Epidermal melanocyte (primary cell): ENCODE results near the gene MGAT1.

Source experiments
- DNase-seq: peaks from one replicate; pipeline ENCODE4 v3.0.0; 2011; ENCODE audit warnings: low spot score; ENCODE audit not compliant: insufficient read length

MGAT1 gene

DNA sequence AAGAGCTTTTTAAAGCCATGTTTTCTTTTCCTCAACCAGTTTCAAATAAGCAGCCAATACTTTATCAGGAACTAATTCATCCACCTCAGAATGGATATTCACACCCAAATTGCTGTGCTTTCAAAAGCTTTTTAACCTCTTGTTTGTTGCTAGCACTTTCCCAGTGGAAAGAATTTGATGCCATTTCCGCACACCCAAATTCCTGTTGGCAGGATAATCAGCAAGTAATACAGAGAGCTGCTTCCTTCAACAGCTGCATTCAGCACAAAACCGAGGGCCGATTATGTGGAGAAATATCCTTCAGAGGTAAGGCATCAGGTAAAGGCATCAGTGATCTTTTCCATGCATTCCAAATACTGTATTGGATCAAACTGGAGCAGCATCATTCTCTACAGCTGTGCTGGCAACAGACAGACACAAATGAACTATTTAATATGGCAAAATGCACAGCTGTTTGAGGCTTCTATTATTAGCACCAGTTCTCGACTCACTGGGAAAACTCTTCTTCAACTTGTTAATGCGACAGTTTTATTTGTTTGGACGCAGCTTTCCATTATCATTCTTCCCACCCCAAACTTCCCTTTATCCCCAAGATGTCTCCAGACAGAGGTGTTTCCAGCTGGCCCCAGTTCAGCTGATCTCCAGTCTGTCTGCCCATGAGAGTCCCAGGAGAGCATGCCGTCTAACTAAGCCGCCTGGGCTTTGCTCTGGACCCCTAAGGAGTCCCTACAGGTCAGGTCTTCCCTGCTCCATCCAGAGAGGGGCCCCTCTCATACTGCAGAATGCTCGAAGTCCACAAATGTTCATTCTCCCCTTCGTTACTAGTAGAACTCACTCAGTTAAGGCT is 22.2 kb upstream of the MGAT1 start:
- no peak for DNase-seq

DNA sequence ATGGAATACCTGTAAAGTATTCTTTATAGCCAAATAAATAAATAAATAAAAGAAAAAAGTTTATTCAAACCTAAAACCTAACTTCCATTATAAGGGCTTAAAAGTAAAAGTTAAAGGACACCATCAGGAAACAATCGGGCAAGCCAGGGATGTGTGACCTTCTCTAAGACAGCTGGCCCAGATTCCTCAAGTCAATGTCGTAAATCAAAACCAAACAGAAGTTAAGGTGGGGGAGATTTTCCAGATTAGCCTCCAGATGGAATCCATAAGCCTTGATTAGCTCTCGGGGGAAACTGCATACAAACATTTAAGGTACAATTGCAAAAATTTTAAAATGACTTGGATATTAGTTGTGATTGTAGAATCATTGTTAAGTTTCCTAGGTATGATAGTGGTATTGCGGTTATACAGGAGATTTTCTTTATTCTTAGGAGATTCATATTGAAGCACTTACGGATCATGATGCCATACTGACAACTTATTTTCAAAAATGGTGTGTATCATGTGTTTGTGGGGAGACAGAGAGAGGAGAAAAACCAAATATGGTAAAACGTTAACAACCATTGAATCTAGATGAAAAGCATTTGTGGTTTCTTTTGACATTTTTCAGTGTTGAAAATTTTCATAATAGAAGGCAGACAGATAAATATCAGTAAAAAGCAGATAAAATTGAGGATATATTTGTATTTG is 21.5 kb upstream of the MGAT1 start:
- no peak for DNase-seq

DNA sequence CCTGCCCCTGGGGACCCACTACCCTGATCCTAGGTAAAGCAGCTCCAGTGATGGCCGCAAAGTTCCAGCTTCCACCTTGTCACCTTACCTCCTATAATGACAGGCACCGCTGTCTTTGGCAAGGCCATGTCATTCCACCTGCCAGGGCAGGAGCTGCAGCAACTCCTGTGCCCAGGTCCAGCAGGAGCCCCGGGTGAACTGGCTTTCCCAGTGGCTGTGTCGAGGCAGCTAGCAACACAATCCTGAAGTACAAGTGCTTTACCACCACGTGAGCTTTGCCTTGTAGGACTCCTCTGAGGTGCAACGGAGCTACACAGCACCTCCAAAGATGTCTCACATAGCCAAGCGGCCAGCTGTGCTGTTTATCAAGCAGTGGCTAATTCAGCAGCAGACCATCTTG is 20.7 kb upstream of the MGAT1 start:
- DNase-seq = no peak

DNA sequence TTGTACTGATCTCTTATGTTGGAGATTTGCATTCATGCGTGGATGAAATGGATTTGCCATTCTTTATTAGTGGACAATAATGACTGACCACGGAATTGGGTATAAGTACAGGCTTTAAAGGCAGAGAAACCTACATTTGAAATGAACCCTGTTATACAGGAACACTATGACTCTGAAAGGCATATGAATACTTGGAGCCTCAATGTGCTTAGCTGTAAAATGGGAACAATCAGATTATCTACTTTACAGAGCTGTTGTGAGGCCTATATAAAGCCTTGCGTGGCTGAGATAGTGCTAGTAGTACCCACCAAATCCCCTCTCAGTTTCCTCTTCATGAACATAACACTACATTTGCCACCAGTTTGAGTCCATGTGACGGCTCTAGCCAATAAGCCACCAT is 18.9 kb upstream of the MGAT1 start:
- DNase-seq = no peak

DNA sequence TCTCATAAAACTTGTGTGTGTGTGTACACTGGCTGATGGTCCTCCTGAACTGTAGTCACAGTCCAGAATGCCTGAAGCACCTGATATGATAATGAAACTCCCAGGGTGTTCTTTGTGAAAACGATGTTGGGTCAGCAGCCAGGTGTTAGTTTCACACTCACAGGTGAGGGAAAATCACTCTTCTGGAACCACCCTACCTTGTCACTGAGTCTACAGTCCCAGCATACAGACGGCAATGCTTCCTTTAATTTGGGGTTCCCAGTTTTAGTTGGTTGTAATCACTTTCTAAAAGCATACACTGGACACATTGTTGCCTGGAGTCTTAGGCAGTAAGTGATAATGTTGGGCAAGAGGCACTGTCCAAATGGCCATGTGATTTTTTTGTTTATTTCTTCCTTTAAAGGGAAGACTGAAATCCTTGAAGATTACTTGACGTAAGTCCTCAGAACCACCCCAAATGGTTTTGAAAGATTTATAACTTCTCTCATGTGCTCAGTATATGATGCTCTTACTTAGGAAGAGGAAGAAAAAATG is 18.2 kb upstream of the MGAT1 start:
- no peak for DNase-seq

DNA sequence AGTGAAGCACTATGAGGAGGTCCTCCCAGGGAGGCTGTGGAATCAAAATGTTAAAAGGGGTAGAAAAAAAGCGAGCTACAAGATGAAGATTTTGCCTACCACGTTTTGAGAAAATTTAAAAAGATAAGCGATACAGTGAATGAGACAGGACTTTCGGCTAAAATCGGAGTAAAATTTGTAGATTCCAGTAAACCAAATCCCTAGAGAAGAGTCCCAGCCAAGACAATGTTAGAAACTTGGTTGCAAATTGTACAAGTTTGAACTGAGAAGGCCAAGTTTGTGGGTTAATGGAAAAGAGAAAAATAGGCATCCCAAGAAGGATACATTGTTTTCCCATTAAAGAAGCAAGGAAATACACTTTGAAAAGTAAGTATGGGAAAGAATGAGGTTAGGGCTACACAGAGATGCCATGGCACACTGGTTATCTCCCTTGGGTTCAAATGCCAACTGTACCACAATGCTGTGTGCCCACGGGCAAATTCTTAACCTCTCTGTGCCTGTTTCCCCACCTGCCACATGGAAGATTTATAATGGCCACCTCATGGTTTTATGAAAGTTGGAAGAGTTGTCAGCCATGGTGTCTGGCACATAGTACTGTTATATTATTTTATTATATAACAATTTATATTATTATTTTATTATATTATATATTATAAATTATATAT is 16.2 kb upstream of the MGAT1 start:
- no peak for DNase-seq

DNA sequence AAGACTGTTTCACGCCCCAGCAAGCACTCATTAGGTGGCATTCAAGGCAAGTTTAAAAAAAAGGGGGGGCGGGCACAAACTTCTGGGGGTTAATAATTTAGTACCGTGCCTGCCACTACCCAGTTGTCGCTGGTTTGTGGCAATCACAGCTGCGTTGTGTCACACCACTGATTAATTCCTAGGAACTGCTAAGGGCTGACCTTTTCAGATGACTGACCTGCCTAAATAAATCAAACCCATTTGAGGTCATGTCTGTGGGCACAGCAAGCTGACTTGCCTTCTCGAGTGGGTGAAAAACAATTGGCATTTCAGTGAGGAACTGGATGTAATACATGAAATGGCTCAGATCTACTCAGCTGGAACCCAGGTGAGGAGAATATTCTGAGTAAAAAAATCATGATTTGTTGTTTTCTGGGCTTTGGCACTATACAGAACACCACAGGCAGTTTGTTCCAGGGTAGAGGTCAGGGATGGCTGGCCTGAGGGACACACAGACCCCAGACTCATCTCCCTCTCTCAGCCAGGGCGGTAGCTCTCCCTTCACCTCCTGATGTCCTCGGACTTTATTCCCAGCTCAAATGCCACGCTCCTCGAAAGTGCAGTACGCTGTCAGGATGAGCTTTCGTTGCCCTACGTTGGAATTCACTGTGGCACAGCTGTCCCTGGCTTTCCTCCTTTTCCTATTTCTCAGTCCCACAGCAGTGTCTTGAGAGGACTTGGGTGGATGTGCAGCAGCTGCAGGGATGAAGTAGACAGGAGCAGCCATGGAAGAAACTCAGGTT is 15.5 kb upstream of the MGAT1 start:
- no peak for DNase-seq

DNA sequence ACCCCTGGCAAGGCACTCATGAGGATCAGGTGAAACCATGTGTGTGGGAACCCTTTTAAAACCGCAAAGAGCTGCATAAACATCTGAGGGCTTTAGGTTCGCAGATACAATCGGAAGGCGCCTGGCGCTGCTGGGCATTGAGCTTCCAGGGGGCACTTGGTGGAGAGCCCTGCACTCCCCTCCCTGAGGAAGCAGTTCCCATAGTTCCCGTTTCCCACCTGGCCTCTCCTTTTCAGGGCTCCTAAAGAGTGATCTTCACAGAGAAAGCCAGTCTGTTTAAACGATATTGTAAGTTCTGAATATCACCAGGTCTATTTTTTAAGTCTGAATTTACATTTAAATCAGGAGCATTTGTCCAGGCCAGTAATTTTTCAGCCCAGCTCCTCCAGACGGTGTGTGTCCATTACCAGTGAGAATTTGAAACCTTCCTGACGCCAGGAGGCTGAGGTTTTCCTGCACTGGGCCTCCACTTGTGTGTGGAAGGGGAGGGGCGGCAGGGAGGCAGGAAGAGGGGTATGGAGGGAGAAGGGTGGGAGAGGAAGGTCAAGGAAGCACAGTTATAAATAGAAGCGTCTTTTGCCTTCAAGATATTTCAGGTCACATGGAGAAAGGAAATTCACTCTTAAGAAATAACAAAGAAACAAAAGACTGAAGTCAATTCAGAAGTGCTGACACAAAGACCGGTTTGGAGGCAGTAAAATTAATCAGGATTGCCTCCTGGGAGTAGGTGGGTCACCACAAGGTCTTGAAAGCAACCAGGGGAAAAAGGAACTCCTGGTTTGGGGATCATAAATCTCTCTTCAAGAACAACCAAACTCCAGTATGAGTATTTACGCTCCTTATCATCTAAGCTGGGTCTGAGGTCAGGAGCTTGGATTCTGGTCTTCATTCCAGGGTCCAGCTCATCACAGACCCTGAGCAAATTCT is 14.3 kb upstream of the MGAT1 start:
- DNase-seq = no peak

DNA sequence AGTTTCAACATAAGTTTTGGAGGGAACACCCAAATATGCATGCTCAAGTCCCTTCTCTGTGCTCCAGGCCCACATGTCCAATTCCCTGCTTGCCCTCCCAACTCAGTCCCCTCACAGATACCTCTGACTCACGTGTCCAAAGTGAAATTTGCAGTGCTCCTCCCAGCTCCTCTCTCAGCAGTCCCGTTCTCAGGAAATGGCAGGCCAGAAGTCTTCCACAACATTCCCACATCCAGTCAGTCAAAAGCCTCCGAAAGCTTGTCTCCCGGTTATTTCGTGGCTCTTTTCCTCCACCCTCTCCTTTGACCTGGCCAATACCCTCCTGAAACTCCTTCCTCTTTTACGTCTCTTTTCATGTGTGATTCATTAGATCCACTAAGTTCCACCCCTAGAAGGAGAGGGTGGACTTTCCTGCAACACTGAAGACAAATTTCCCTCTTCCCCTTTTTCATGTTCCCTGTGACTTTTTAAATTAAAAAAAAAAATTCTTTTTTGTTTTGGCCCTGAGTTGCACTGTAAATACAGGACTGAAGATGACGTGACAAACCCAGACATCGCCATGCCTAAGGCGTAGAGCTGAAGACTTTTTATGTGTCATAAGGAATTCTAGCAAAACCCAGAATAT is 12.8 kb upstream of the MGAT1 start:
- DNase-seq = no peak

DNA sequence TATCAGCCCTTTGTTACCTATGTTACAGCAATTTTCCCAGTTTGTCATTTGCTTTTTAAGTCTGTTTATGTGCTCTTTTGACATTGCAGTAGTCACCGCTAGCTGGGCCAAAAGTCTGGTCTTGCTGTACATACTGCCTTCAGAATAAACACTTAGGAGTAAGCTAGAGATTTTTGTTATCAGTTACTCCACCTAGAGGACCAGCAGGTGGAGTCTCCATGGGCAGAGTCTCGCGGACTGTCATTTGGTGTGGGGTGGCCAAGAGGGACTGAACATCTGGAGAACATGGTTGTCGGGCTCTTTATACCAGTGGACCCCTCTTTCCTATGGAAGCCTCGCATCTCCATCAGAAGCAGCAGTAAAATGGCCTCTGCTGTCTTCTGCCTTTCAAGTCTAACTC is 10.8 kb upstream of the MGAT1 start:
- no peak for DNase-seq

DNA sequence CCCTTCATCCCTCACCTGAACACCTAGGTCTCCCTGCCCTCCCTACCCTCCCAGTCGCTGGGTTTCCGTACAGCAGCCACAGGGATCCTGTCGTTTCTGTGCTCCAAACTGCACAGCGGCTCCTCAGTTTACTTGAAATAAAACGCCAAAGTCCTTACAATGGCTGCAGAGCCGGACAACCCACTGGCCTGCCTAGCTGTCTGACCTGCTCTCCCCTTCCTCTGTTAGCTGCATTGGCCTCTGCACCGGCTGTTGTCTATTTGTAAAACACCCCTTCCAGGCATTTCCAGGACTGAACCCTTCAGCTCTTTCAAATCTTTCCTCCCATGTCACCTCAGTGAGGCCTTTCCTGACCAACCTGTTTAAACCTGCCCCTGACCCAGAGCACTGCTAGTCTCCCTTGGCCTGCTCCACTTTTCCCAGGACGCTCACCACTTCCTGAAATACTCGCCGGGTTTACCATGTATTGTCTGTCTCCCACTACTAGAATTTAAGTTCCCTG is 9.1 kb upstream of the MGAT1 start:
- DNase-seq = no peak

DNA sequence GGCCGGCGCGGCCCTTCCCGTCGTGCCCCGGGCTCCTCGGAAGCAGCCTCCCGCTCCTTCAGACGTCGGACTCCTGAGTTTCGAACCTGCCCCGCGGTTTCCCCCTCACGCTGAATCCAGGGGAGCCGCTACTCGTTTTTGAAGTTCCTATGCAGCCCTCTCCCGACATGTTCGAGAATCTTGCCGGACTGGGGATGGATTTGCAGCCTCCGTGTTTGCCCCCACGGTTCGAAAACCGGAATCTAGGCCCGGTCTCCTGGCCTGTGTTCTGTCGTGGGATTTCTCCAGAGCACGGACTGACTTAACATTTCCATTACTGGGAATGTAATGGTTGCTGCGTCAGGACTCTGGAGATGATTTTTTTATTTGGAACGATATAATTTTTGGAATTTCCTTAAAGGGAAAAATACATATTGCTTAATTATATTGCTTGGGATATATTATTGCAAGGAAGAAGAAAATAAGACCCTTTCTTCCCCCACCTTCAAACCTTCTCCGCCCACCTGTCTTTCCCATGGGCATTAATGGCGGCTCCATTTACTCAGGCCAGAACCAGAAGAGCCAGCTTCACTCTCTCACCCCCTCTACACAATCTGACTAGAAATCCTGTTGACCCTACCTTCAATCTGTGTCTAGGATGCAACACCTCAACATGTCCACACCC is 8.5 kb upstream of the MGAT1 start:
- no peak for DNase-seq

DNA sequence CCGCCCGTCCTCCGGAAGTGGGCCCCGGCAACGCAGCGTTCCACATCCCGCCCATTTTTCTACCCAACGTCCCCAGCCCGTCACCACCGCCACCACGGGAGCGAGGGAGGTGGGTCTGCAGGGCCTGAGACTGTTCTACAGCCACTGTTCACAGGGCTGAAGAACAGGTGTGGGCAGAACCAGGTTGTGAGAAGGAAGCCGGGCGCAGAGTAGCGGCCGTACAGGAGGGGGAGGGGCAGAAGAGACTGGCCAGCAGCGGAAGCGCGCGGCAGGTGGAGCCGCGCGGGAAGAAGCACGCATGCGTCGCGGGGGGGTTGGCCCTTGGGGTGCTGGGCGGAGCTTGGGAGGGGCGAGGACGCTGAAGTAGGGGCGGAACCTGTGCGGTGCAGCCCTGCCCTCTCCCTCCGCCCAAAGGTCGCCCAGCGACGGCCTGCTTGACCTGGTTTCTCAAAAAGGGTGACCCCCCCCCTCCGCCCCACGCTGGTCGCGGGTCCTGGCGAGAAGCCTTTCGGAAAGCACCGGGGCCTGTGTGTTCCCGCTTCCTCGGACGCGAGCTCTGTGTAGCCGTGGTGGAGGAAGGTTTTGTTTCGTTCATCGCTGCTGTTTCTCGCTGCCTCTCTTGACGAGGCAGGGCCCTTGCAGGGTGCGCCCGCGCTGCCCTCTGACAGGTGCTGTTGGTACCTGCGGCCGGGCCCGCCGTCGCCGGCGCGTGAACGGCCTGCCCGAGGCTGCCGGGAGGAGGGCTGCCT is 7.8 kb upstream of the MGAT1 start:
- DNase-seq = peak; percentile 74

DNA sequence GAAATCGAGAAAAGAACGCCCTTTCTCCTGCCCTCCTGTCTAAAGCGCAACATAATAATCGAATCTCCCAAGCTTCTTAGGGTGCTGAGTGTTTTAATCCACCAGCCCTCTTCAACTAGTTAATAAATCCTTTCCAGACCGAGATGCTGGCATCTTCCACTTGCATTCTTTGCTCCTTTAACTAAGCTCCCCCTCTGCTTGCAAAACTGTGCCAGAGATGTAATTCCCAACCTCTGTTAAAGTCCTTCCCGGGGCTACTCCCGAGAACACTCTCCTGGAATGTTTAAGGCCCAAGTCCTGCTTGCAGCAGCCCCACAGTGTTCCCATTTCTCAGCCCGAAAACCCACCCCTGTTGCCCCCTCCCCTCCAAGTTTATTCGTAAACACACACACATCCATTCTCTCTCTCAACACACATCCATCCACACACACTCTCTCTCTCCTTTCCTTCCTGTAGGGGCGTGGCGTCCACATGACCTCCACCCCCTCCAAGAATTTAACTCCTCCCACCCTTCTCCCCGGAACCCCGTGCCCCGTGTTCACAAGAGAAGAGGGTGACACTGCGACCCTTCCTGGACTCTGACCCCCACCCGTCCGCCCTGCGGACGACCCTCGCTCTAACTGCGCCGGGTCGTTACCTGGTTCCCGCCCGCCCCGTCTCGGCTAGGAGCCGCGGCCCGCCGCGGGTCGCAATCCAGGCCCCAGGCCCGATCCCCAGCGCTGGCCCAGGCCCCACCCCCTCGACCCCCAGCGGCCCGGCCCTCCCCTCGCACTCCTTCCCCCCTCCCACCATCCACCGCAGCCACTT is 7.0 kb upstream of the MGAT1 start:
- DNase-seq = peak; percentile 84

DNA sequence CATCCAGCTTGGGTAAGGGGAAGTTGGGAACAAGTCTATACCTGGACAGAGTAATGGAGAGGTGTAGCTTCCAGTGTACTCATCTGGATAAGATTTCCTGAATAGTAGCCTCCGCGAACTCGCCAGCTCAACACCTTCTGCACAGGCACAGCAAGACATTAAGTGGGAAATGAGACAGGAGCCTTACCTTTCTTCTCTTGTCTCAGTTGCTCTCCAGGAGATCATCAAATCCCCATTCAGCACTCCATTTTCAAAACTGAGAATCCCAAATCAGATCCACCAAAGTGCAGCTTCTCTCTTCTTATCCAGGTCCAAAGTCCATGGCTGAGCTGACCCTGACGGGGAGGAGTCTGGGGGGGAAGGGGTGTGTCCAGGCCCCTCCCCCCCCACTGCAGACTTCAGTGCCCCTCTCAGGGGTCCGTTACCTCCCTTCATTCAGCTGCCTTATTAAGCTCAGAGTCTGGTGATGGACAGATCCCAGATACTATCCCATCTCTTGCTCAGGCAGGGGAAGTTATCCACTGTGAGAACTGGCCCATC is 5.9 kb upstream of the MGAT1 start:
- DNase-seq = no peak

DNA sequence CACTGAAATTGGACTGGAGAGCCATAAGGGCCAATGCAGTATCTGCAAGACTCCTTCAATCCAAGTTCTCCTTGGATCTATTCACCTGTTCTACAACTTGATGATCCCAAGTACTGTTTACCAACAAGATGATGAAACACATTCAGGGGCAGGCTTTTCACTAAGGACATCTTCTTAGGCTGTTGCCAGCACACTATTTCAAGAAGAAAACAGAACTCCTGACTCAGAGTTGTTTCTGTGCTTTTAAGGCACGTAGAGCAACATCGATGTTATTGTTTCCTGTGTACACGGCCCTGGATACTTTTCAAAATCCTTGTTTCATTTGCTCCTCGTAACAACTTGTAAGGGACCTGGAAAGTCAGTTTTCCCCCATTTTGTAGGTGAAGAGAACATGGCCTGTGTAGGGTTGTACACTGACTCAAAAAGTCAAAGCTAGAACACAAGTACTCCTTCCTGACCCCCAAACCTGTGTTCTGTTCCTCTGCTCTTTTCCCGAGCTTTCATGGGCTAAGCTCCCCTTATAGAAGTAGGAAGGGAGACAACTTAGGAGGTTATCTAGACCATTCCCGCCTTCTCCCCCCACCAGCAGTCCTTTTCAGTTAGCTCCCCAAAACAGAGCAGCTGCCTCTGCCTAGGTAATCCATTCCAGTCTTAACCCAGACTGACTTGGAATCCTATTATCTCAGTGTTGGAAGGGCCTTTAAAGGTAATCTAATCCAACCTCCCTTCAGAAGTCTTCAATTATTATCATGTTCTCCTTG is 5.2 kb upstream of the MGAT1 start:
- no peak for DNase-seq

DNA sequence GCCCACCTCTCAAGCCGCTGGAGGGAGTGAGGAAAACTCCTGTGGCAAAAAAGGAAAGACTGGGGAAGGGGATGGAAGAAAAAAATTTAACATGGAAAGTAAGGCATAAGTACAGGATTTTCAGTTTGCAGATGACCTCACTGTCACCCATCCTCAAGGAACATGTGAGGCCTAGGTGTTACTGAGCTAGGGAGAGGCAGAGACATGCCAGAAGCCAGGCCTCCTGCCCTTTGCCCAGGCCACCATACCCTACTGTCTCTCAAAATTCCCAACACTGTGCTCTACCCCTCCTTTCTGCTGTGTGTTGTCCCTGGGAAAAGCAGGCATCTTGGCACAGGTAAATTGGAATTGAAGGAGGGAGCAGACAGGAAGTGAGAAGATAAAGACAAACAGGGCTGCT is 4.4 kb upstream of the MGAT1 start:
- DNase-seq = no peak
